SK-N-SH (cell line): Measurements from ENCODE around the gene TUBB6. TPM values are rescaled to one million over a fixed set of nuclear protein-coding genes. Genes with fewer than 3 reads are reported as not detected.

Experiments used
- CTCF ChIA-PET: fragments of 300-600, 350-600 bp; formaldehyde crosslinking; extraction: SDS; loops from one replicate; lab custom pipeline; 2021; lab: Yijun Ruan, JAX
- POLR2A ChIA-PET: fragments of 350-600 bp; sonication (Branson Sonifier 250); formaldehyde crosslinking; extraction: SDS; loops from one replicate; lab custom pipeline; 2020; ENCODE audit warnings: antibody characterized with exemption, inconsistent platforms; lab: Yijun Ruan, JAX
- DNase-seq: peaks from one replicate; pipeline ENCODE4 v3.0.0; 2012
- H2AFZ ChIP-seq: fragments of 200-600 bp; sonication (generic); 2 replicates; pipeline ENCODE4 v1.8.1; 2016; ENCODE audit warnings: antibody characterized with exemption, mild to moderate bottlenecking, low read depth
- H3F3A ChIP-seq: fragments of 200-600 bp; sonication (generic); replicated peaks from 2 replicates; pipeline ENCODE3; 2016; ENCODE audit warnings: antibody characterized with exemption, mild to moderate bottlenecking; ENCODE audit not compliant: insufficient read depth
- H3K27ac ChIP-seq, 2 experiments: fragments of 200-500 bp in 1 of 2; fragments of 200-600 bp in 1 of 2; sonication (Bioruptor generic) in 1 of 2; sonication (generic), shearing (Covaris generic) in 1 of 2; 2 replicates each; pipeline versions ENCODE4 v1.5.1 to v1.6.1; 2014 to 2016; ENCODE audit warnings: low read depth in 2 of 2, inconsistent platforms in 1 of 2, low read length in 1 of 2, mild to moderate bottlenecking in 1 of 2, mixed read lengths in 1 of 2
- H3K27me3 ChIP-seq: fragments of 200-600 bp; sonication (generic), shearing (Covaris generic); 2 replicates; pipeline ENCODE4 v1.6.1; 2016; ENCODE audit warnings: mixed run types; ENCODE audit not compliant: insufficient read depth
- H3K36me3 ChIP-seq, 2 experiments: fragments of 200-500 bp in 1 of 2; fragments of 200-600 bp in 1 of 2; sonication (Bioruptor generic) in 1 of 2; sonication (generic) in 1 of 2; replicated peaks in 1 of 2; 2 replicates each; pipeline versions ENCODE3 to v1.5.1; 2014 to 2016; ENCODE audit warnings: low read length in 1 of 2, mild to moderate bottlenecking in 1 of 2; ENCODE audit not compliant: insufficient read depth in 2 of 2, control insufficient read depth in 1 of 2
- H3K4me1 ChIP-seq, 2 experiments: fragments of 200-500 bp in 1 of 2; fragments of 200-600 bp in 1 of 2; sonication (Bioruptor generic) in 1 of 2; sonication (generic), shearing (Covaris generic) in 1 of 2; 2 replicates each; pipeline versions ENCODE4 v1.5.1 to v1.6.1; 2014 to 2016; ENCODE audit warnings: low read depth in 1 of 2, low read length in 1 of 2, mixed run types in 1 of 2; ENCODE audit not compliant: insufficient read depth in 2 of 2, control insufficient read depth in 1 of 2
- H3K4me2 ChIP-seq: fragments of 200-600 bp; sonication (generic), shearing (Covaris generic); 2 replicates; pipeline ENCODE4 v1.6.1; 2017; ENCODE audit warnings: mixed run types
- H3K4me3 ChIP-seq, 2 experiments: fragments of 200-500 bp in 1 of 2; fragments of 200-600 bp in 1 of 2; sonication (Bioruptor generic) in 1 of 2; sonication (generic), shearing (Covaris generic) in 1 of 2; 2 replicates each; pipeline versions ENCODE4 v1.5.1 to v1.8.1; 2014 to 2016; ENCODE audit warnings: low read depth in 2 of 2, inconsistent platforms in 1 of 2, low read length in 1 of 2, mild to moderate bottlenecking in 1 of 2, mixed read lengths in 1 of 2, moderate library complexity in 1 of 2
- H3K79me2 ChIP-seq: fragments of 200-600 bp; sonication (generic); 2 replicates; pipeline ENCODE4 v1.8.1; 2017; ENCODE audit warnings: mild to moderate bottlenecking; ENCODE audit not compliant: insufficient read depth
- H3K9ac ChIP-seq: fragments of 200-600 bp; sonication (generic); 2 replicates; pipeline ENCODE4 v1.6.1; 2017; ENCODE audit warnings: mixed run types
- H3K9me2 ChIP-seq: fragments of 200-600 bp; sonication (generic); 2 replicates; pipeline ENCODE4 v1.6.1; 2017; ENCODE audit warnings: mixed run types
- H3K9me3 ChIP-seq: fragments of 200-600 bp; sonication (generic); 2 replicates; pipeline ENCODE4 v1.6.1; 2017; ENCODE audit warnings: mixed run types, mild to moderate bottlenecking, moderate library complexity
- H4K20me1 ChIP-seq: fragments of 200-600 bp; sonication (generic); 2 replicates; pipeline ENCODE4 v1.6.1; 2017; ENCODE audit warnings: mild to moderate bottlenecking, mixed run types; ENCODE audit not compliant: insufficient read depth
- CHD2 ChIP-seq: fragments of 150-350 bp; IDR thresholded peaks from 2 replicates; pipeline ENCODE4 v1.6.1; 2018; ENCODE audit warnings: low read length; ENCODE audit not compliant: partially characterized antibody
- FOSL2 ChIP-seq: IDR thresholded peaks from 2 replicates; pipeline ENCODE4 v1.4.0; 2012; ENCODE audit warnings: low read depth, mild to moderate bottlenecking, moderate library complexity, borderline replicate concordance
- FOXJ3 ChIP-seq: sonication (generic); formaldehyde crosslinking; IDR thresholded peaks from 2 replicates; pipeline ENCODE4 v1.5.1; 2020; ENCODE audit warnings: mild to moderate bottlenecking, missing genetic modification reagents
- GABPA ChIP-seq: IDR thresholded peaks from 2 replicates; pipeline ENCODE4 v1.4.0; 2012; ENCODE audit warnings: low read depth, mild to moderate bottlenecking
- GATA2 ChIP-seq: sonication (generic); formaldehyde crosslinking; IDR thresholded peaks from 2 replicates; pipeline ENCODE4 v1.5.0; 2020; ENCODE audit warnings: mild to moderate bottlenecking, missing genetic modification reagents
- MXI1 ChIP-seq: IDR thresholded peaks from 2 replicates; pipeline ENCODE4 v1.6.1; 2012; ENCODE audit warnings: mild to moderate bottlenecking, low read depth, low read length, improper control_type of control experiment
- NFIC ChIP-seq: IDR thresholded peaks from 2 replicates; pipeline ENCODE4 v1.4.0; 2012; ENCODE audit warnings: borderline replicate concordance
- RAD21 ChIP-seq: IDR thresholded peaks from 2 replicates; pipeline ENCODE4 v1.6.1; 2012; ENCODE audit warnings: mild to moderate bottlenecking, low read length
- SIN3A ChIP-seq: IDR thresholded peaks from 2 replicates; pipeline ENCODE4 v1.6.1; 2012; ENCODE audit warnings: low read depth, mild to moderate bottlenecking, low read length, moderate library complexity, borderline replicate concordance
- TAF1 ChIP-seq: IDR thresholded peaks from 2 replicates; pipeline ENCODE4 v1.6.1; 2012; ENCODE audit warnings: low read depth, mild to moderate bottlenecking, low read length, moderate library complexity, borderline replicate concordance
- TEAD4 ChIP-seq: IDR thresholded peaks from 2 replicates; pipeline ENCODE4 v1.4.0; 2012; ENCODE audit warnings: mild to moderate bottlenecking, borderline replicate concordance; ENCODE audit not compliant: insufficient read depth
- YY1 ChIP-seq: IDR thresholded peaks from 2 replicates; pipeline ENCODE4 v1.4.0; 2012; ENCODE audit warnings: low read depth, mild to moderate bottlenecking
- WGBS: methylation state at CpG from one replicate; pipeline ENCODE4 v1.1.6; 2017; ENCODE audit warnings: low lambda C conversion rate; 5-methylcytosine and 5-hydroxymethylcytosine counted together
- polyA plus RNA-seq, 3 experiments: library from polyadenylated mRNA; depleted of rRNA; stranded (reverse); fragments of >200 nt; gene quantifications; 2 replicates each; pipeline ENCODE4 v1.2.3, GENCODE V29; 2012
- TF ChIP-seq, protein P1 (sequence below): IDR thresholded peaks from 2 replicates; pipeline ENCODE4 v1.4.0; 2012; ENCODE audit warnings: low read depth, borderline replicate concordance
- TF ChIP-seq, protein P2 (sequence below): fragments of 200-600 bp; sonication (generic); IDR thresholded peaks from 2 replicates; pipeline ENCODE4 v1.6.1; 2017; ENCODE audit warnings: antibody characterized with exemption, mild to moderate bottlenecking, moderate library complexity

The TUBB6 gene
- polyA plus RNA-seq, 1 of the 3 experiments (the other 2 are of a cell fraction): 387 TPM

DNA sequence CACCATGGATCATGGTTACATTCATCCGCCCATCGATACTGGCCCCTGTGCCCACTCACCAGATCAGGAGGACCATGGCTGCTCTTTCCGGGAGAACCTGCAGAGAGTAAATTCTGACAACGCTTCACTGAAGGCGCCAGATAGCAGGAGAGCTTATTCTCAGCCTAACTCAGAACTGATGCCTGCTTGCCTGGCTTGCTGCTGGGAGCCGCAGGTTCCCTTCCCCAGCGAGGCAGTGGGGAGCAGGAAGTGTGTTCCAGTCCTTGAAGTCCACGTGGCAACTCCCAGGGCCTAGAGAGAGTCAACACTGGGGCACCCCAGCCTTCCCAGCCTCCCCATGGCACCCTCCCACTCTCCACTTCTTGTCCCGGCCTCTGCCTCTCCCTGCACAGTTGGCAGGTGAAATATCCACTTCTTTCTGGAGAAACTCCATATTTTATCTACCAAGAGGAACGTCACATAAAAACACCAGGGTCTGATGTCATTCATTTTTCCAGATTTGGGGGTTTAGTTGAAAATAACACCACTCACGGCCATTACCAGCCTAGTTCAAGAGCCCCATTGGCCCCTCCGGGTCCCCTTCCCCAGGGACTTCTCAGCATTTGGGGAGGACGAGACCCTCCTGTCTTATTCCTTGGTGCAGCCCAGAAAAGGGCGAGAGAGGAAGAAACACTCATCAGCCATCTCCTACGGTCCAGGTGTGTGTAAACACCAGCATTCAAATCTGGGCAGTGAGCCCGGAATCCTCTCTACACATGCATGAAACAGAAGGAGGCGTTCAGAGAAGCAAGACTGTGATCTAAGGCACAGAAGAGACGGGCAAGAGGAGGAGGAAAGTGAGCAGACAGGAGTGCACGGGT, 3.5 kb upstream of the TUBB6 start:
- WGBS: 86% methylated on average over 14 of the region's 19 CpGs
- ChIA-PET CTCF (no interaction called here), POLR2A (no interaction called here)

DNA sequence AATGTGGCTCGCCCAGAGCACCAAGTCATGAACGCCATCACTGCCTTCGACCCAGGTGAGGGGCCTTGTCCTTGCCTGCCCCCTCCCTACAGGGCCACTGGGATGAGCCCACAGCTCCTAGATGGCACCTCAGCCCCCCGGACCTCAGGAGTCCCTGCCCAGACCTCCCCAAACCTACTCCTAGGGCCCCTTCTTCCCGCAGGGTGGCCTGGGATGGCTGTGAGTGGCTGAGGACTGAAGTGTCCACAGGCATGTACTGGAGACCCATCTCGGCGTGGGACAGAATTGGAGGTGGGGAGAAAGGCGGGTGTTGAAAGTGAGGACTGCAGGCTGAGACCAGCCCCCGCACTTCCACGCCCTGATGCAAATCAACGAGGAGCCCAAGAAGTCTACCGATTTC, 2.8 kb upstream of the TUBB6 start:
- 89% methylated on average over 10 of the region's 12 CpGs for WGBS
- ChIA-PET POLR2A (no interaction called here), CTCF (interaction anchor here (1.0 kb wide), 1 partner anchor 33 kb away, joined by 4 read pairs; no protein-coding TSS in a partner anchor)
- H3K9me3 ChIP-seq: no peaks in the 10 kb centered on the region
- H3K27me3 ChIP-seq: no peaks in the 10 kb centered on the region
- H4K20me1 ChIP-seq: 0 out of 2 replicates have a peak, but pooled peaks cover 4% of the 10 kb centered on the region
- peaks cover 32% of the 10 kb centered on the region for H3K79me2 ChIP-seq
- H3K4me2 ChIP-seq: no peak overlapping the region
- H3K9ac ChIP-seq: no peak overlapping the region
- peaks cover 0 to 10% of the 10 kb centered on the region in 2 experiments for H3K36me3 ChIP-seq
- peaks cover 3 to 9% of the 10 kb centered on the region in 2 experiments; a peak in 2 of 4 replicates for H3K4me1 ChIP-seq
- H3K27ac ChIP-seq: no peak overlapping the region
- peaks cover 5% of the 10 kb centered on the region for H3F3A ChIP-seq
- no peak overlapping the region for H3K4me3 ChIP-seq
- DNase-seq: no peak
- TF ChIP-seq MXI1 (no peak), GABPA (no peak), CHD2 (no peak), TAF1 (no peak), FOSL2 (no peak), GATA2 (CRISPR knock-in tag) (no peak), SIN3A (no peak), FOXJ3 (CRISPR knock-in tag) (no peak)
- TF ChIP-seq, protein P1, sequence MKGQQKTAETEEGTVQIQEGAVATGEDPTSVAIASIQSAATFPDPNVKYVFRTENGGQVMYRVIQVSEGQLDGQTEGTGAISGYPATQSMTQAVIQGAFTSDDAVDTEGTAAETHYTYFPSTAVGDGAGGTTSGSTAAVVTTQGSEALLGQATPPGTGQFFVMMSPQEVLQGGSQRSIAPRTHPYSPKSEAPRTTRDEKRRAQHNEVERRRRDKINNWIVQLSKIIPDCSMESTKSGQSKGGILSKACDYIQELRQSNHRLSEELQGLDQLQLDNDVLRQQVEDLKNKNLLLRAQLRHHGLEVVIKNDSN: no peak
- no peaks in the 10 kb centered on the region for H3K9me2 ChIP-seq
- H2AFZ ChIP-seq: no peak overlapping the region

More for the DNA sequence above, 3.5 kb upstream of the TUBB6 start:
- Histone ChIP-seq H3K27me3 (no peaks in the 10 kb centered on the region), H3K27ac (no peak overlapping the region), H3K9me3 (no peaks in the 10 kb centered on the region), H3K9me2 (no peaks in the 10 kb centered on the region), H3K4me2 (no peak overlapping the region), H3K9ac (no peak overlapping the region), H3K4me1 (peaks cover 3% of the 10 kb centered on the region in 2 experiments; a peak in 2 of 4 replicates), H3K4me3 (no peak overlapping the region), H3K79me2 (peaks cover 26% of the 10 kb centered on the region), H3K36me3 (peaks cover 0 to 4% of the 10 kb centered on the region in 2 experiments), H4K20me1 (0 out of 2 replicates have a peak, but pooled peaks cover 2% of the 10 kb centered on the region), H3F3A (peaks cover 5% of the 10 kb centered on the region), H2AFZ (no peak overlapping the region)
- TF ChIP-seq RAD21: no peak
- no peak for TF ChIP-seq TEAD4
- no peak for TF ChIP-seq CHD2
- no peak for TF ChIP-seq TAF1
- TF ChIP-seq NFIC: no peak
- TF ChIP-seq YY1: no peak
- TF ChIP-seq GABPA: no peak
- TF ChIP-seq, protein P2, sequence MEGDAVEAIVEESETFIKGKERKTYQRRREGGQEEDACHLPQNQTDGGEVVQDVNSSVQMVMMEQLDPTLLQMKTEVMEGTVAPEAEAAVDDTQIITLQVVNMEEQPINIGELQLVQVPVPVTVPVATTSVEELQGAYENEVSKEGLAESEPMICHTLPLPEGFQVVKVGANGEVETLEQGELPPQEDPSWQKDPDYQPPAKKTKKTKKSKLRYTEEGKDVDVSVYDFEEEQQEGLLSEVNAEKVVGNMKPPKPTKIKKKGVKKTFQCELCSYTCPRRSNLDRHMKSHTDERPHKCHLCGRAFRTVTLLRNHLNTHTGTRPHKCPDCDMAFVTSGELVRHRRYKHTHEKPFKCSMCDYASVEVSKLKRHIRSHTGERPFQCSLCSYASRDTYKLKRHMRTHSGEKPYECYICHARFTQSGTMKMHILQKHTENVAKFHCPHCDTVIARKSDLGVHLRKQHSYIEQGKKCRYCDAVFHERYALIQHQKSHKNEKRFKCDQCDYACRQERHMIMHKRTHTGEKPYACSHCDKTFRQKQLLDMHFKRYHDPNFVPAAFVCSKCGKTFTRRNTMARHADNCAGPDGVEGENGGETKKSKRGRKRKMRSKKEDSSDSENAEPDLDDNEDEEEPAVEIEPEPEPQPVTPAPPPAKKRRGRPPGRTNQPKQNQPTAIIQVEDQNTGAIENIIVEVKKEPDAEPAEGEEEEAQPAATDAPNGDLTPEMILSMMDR: no peak
- DNase-seq: no peak
